Esophagus muscularis mucosa (tissue), 3 donors: Measurements from ENCODE around the gene P3H3.

Experiments used
- POLR2AphosphoS5 ChIP-seq, 2 donors: sonication (generic); formaldehyde crosslinking; IDR thresholded peaks; one replicate each; pipeline ENCODE4 v1.6.1; 2017; ENCODE audit warnings: antibody characterized with exemption in 2 of 2
- TF ChIP-seq, protein P1 (sequence below), 3 experiments: fragments of 200-600 bp in 2 of 3; fragments of 450-650 bp in 1 of 3; sonication (generic) in 2 of 3; IDR thresholded peaks; one replicate each; pipeline ENCODE4 v1.5.1; 2017 to 2019; ENCODE audit warnings: antibody characterized with exemption in 3 of 3, mild to moderate bottlenecking in 2 of 3, moderate library complexity in 1 of 3

DNA sequence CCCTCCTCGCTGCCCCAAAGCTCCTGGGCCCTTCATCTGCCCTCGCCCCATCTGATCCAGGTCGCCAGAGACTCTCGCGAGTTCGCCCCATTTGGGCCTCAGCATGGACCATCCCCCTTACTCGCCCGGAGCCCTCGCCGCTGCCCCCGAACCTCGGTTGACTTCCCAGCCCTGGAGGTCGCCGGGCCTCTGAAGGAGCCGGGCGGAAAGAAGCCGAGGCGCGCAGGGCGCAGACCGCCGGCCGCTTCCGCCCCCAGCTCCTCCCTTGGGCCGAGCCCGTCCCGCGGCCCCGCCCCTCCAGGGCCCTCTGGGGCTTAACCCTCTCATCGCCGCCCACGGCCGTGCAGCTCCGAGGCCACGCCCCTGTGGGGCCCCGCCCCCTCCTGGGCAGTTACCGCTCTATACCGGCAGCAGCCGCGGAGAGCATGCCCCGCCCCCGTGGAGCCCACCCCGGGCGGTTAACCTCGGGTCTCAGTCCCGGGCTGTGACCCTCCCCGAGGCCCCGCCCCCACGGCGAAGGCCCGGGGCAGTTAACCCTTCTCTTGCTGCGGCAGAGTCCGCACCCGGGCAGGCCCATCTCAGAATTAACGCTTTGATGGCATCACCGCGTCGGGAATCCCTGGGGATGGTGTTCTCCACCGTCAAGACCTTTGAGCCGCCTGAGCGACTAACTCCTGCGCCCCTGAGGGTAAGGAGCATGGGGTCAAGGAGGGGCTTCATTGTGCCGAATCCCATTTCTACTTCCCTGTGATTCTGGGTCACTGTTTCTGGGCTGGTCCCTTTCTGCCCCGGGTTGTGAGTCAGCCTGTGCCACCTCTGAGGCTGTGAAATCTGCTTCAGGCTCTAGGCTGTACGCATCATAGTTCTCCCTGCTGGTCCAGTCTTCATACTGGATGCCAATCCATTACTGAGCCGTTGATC, 45.1 kb downstream of the P3H3 start, which contains the start of gene SPSB2:
- TF ChIP-seq, protein P1, sequence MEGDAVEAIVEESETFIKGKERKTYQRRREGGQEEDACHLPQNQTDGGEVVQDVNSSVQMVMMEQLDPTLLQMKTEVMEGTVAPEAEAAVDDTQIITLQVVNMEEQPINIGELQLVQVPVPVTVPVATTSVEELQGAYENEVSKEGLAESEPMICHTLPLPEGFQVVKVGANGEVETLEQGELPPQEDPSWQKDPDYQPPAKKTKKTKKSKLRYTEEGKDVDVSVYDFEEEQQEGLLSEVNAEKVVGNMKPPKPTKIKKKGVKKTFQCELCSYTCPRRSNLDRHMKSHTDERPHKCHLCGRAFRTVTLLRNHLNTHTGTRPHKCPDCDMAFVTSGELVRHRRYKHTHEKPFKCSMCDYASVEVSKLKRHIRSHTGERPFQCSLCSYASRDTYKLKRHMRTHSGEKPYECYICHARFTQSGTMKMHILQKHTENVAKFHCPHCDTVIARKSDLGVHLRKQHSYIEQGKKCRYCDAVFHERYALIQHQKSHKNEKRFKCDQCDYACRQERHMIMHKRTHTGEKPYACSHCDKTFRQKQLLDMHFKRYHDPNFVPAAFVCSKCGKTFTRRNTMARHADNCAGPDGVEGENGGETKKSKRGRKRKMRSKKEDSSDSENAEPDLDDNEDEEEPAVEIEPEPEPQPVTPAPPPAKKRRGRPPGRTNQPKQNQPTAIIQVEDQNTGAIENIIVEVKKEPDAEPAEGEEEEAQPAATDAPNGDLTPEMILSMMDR (IDR thresholded peaks at IDR 0.05), result peak in 2 of 3 experiments; percentile 10 to 37
- TF ChIP-seq POLR2AphosphoS5 (IDR thresholded peaks at IDR 0.05), result peak; percentile 83 to 86
